Gastrocnemius medialis (tissue), 4 donors: ENCODE results near the gene NCEH1.

Experiments used
- CTCF ChIP-seq, 5 experiments: fragments of 450-650 bp in 3 of 5; fragments of 200-600 bp in 2 of 5; sonication (generic) in 2 of 5; IDR thresholded peaks in 4 of 5; conservative IDR thresholded peaks in 1 of 5; 1 replicate in 4 of 5; 2 replicates in 1 of 5; pipeline ENCODE4 v1.5.1; 2016 to 2019; ENCODE audit warnings: antibody characterized with exemption in 5 of 5, mild to moderate bottlenecking in 3 of 5, moderate library complexity in 3 of 5
- POLR2A ChIP-seq, 2 donors: fragments of 450-650 bp; IDR thresholded peaks; one replicate each; pipeline ENCODE4 v1.6.1; 2017; ENCODE audit warnings: antibody characterized with exemption in 2 of 2, mild to moderate bottlenecking in 2 of 2, moderate library complexity in 2 of 2

- no peak for TF ChIP-seq CTCF (IDR thresholded peaks at IDR 0.05 in 4 of 5, conservative IDR thresholded peaks at IDR 0.05 in 1 of 5)
- TF ChIP-seq POLR2A (IDR thresholded peaks at IDR 0.05): no peak
Measured at GRCh38 chr3:172617013-172617706, 93.7 kb downstream of the NCEH1 start.
